Spleen (tissue), 11 donors: ENCODE results near the gene MUC5B. TPM values are rescaled to one million over a fixed set of nuclear protein-coding genes. Genes with fewer than 3 reads are reported as not detected.

ENCODE experiments used
- DNase-seq: peaks from one replicate; pipeline ENCODE4 v3.0.0-alpha.2; 2020
- H3K27ac ChIP-seq, 8 donors: fragments of 200-600 bp; sonication (generic) in 7 of 8; 1 replicate in 4 of 8; 2 replicates in 4 of 8; pipeline versions ENCODE4 v1.5.0 to v1.8.0; 2016 to 2021; ENCODE audit warnings: inconsistent platforms in 4 of 8, mild to moderate bottlenecking in 4 of 8, moderate library complexity in 1 of 8
- H3K27me3 ChIP-seq, 7 donors: fragments of 200-600 bp; sonication (generic) in 6 of 7; replicated peaks in 1 of 7; 1 replicate in 4 of 7; 2 replicates in 3 of 7; pipeline versions ENCODE4 v1.5.0 to v1.8.0; 2016 to 2021; ENCODE audit warnings: inconsistent platforms in 3 of 7, mild to moderate bottlenecking in 1 of 7
- H3K36me3 ChIP-seq, 6 donors: fragments of 200-600 bp; sonication (generic) in 5 of 6; 1 replicate in 4 of 6; 2 replicates in 2 of 6; pipeline versions ENCODE4 v1.5.0 to v1.8.0; 2016 to 2021; ENCODE audit warnings: inconsistent platforms in 2 of 6
- H3K4me1 ChIP-seq, 6 donors: fragments of 200-600 bp; sonication (generic) in 5 of 6; 1 replicate in 3 of 6; 2 replicates in 3 of 6; pipeline versions ENCODE4 v1.5.0 to v1.8.0; 2016 to 2021; ENCODE audit warnings: inconsistent platforms in 3 of 6
- H3K4me3 ChIP-seq, 8 donors: fragments of 200-600 bp; sonication (generic) in 7 of 8; 1 replicate in 4 of 8; 2 replicates in 4 of 8; pipeline versions ENCODE4 v1.5.0 to v1.8.0; 2016 to 2021; ENCODE audit warnings: inconsistent platforms in 4 of 8, mild to moderate bottlenecking in 4 of 8, moderate library complexity in 2 of 8
- H3K9me3 ChIP-seq, 8 donors: fragments of 200-600 bp; sonication (generic) in 7 of 8; 1 replicate in 4 of 8; 2 replicates in 4 of 8; pipeline versions ENCODE4 v1.5.0 to v1.8.0; 2016 to 2021; ENCODE audit warnings: inconsistent platforms in 4 of 8
- POLR2A ChIP-seq, 3 donors: fragments of 450-650 bp; IDR thresholded peaks; one replicate each; pipeline ENCODE4 v1.5.1; 2017; ENCODE audit warnings: antibody characterized with exemption in 3 of 3, mild to moderate bottlenecking in 1 of 3
- POLR2AphosphoS5 ChIP-seq, 3 donors: sonication (generic); formaldehyde crosslinking; IDR thresholded peaks; one replicate each; pipeline ENCODE4 v1.5.1; 2017; ENCODE audit warnings: antibody characterized with exemption in 3 of 3
- WGBS, 5 donors: extraction: QIAGEN DNeasy Blood & Tissue Kit in 3 of 5; methylation state at CpG; one replicate each; pipeline versions ENCODE4 v1.1.5 to v1.1.7; 2013 to 2018; 5-methylcytosine and 5-hydroxymethylcytosine counted together
- intact Hi-C: fragments of 100-400 bp; cut with DNase I; formaldehyde crosslinking; loops from one replicate; pipeline ENCODE4 v1.15.0; 2023; ENCODE audit warnings: low total_unique reads
- polyA plus RNA-seq, 3 donors: library from polyadenylated mRNA; stranded (reverse); fragments of 200-250 nt; gene quantifications; one replicate each; pipeline ENCODE4 v1.2.1, GENCODE V29; 2013
- total RNA-seq, 7 donors: library from RNA; depleted of rRNA in 3 of 7; stranded (reverse); fragments of >200 nt in 3 of 7; fragmentation: NEBNext Ultra II Directional in 4 of 7; extraction: Animal tissue kit (Norgen Biotek cat#: 25700) in 4 of 7; gene quantifications; one replicate each; pipeline versions ENCODE4 v1.1.0 to v1.2.1, GENCODE V29; 2016 to 2021
- TF ChIP-seq, protein P1 (sequence below), 11 experiments: fragments of 200-600 bp in 7 of 11; fragments of 450-650 bp in 4 of 11; sonication (generic) in 4 of 11; IDR thresholded peaks in 8 of 11; conservative IDR thresholded peaks in 3 of 11; 1 replicate in 7 of 11; 2 replicates in 4 of 11; pipeline versions ENCODE4 v1.4.0 to v1.8.0; 2016 to 2021; ENCODE audit warnings: antibody characterized with exemption in 11 of 11, inconsistent platforms in 4 of 11, mild to moderate bottlenecking in 1 of 11
- donor health status: healthy with polysubstance abuse.
- donor health status: DM: no; HTN: no; CAD: no; lungs with moderate emphysema.
- donor health status: DM: no; HTN: no; CAD: no.
- donor health status: Bipolar disorder and iron deficiency.
- donor health status: healthy.
- donor health status: DM: no; HTN: no; CAD: no.
- donor health status: DM: yes; HTN: yes; CAD: no.

The MUC5B gene
- total and polyA plus RNA-seq, 10 donors = under 0.01 to 0.09 (median under 0.01) TPM; not detected in 7

DNA sequence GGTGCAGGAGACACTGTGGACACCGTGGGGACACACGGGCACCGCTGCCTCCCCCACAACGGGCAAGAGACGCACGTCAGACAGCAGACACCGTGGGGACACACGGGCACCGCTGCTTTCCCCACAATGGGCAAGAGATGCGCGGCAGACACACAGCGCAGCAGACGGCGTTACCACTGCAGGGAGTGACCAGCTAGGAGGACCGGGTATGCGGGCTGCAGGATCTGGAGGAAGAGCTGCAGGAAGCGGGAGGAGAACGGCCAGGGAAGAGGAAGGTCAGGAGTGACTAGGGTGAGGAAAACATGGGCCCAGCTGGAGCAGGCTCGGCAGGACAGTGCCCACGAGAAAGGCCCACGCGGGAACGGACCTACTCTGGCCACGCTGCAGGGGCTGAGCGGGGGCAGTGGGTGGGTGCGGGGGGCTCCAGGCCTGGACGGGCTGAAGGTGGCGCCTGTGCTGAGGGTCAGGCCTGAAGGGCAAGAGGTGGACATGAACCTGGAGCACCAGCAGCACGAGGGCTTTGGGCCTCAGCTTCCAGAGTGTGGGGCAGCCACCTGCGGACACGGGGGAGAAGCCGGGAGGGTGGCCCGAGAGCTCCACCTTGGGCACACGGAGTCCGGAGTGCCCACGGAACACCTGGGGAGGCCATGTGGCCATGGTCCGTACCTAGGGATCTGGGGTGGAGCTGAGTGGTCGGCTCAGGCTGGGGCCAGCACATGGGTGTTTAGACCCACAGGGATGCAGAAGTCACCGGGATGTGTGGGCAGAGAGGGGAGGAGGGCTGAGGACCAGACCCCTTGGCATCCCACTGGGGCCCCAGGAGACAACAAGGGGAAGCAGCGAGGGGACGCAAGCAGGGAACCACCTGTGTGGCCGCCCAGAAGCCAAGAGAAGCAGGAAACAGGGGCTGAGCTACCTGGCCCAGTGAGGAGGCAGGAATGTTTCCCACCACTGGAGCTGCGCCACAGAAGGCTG, 70.1 kb downstream of the MUC5B start:
- peak; percentile 73 for DNase-seq
- WGBS, 5 donors = 78 to 87% (median 83%) methylated on average over 43 of the region's 43 CpGs
- peaks cover 0 to 33% (median 16%) of the 10 kb centered on the region in 6 donors for H3K4me1 ChIP-seq

GRCh38 chr11:1293619-1294015, 70.8 kb downstream of the MUC5B start:
- no peaks in the 10 kb centered on the region for H3K27me3 ChIP-seq
- no peak overlapping the region for H3K4me3 ChIP-seq
- DNase-seq = peak; percentile 81
- peaks cover 0 to 92% (median 57%) of the 10 kb centered on the region in 6 donors for H3K36me3 ChIP-seq
- H3K4me1 ChIP-seq = peaks cover 0 to 40% (median 23%) of the 10 kb centered on the region in 6 donors
- WGBS, 5 donors = 76 to 89% (median 87%) methylated on average over 13 of the region's 13 CpGs
- intact Hi-C loops = no loop called here
- no peaks in the 10 kb centered on the region for H3K9me3 ChIP-seq
- peak in 2 of 3 donors; percentile 24 to 55 for TF ChIP-seq POLR2AphosphoS5 (IDR thresholded peaks at IDR 0.05)
- TF ChIP-seq, protein P1, sequence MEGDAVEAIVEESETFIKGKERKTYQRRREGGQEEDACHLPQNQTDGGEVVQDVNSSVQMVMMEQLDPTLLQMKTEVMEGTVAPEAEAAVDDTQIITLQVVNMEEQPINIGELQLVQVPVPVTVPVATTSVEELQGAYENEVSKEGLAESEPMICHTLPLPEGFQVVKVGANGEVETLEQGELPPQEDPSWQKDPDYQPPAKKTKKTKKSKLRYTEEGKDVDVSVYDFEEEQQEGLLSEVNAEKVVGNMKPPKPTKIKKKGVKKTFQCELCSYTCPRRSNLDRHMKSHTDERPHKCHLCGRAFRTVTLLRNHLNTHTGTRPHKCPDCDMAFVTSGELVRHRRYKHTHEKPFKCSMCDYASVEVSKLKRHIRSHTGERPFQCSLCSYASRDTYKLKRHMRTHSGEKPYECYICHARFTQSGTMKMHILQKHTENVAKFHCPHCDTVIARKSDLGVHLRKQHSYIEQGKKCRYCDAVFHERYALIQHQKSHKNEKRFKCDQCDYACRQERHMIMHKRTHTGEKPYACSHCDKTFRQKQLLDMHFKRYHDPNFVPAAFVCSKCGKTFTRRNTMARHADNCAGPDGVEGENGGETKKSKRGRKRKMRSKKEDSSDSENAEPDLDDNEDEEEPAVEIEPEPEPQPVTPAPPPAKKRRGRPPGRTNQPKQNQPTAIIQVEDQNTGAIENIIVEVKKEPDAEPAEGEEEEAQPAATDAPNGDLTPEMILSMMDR (IDR thresholded peaks at IDR 0.05 in 8 of 11, conservative IDR thresholded peaks at IDR 0.05 in 3 of 11) = peak in 9 of 11 experiments; percentile 20 to 59 (median 36)
- no peak for TF ChIP-seq POLR2A (IDR thresholded peaks at IDR 0.05)
- peak overlapping the region in 2 of 8 donors; percentile 17 to 29 for H3K27ac ChIP-seq

More for the DNA sequence above, 70.1 kb downstream of the MUC5B start:
- peak overlapping the region in 3 of 8 donors; percentile 17 to 43 (median 29) for H3K27ac ChIP-seq
- H3K27me3 ChIP-seq = no peaks in the 10 kb centered on the region
- no peak for TF ChIP-seq POLR2A (IDR thresholded peaks at IDR 0.05)
- peak; percentile 18 to 56 (median 45) for TF ChIP-seq POLR2AphosphoS5 (IDR thresholded peaks at IDR 0.05)
- intact Hi-C loops = no loop called here
- no peak overlapping the region for H3K4me3 ChIP-seq
- H3K9me3 ChIP-seq = no peaks in the 10 kb centered on the region
- peaks cover 0 to 92% (median 61%) of the 10 kb centered on the region in 6 donors for H3K36me3 ChIP-seq

DNA sequence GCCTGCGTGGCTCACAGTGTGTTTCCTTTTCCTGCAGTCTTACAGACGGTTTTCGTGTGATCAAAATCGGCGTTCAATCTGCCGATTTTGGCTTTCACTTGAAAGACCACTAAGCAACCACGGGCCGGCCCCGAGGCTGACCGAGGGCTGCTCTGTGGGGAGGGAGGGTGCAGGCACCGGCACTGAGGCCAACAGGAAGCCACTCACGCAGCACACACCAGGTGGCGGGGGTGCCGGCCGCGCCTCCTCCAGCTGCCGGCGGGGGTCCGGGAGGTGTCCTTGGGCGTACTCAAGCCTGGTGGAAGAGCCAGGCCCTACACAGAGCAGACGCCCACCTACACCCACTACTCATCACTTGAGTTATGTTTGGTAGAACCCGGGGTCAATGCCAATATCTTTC, 72.2 kb downstream of the MUC5B start:
- whole genome bisulfite sequencing, 5 donors = 83 to 91% (median 87%) methylated on average over 11 to 22 of the region's 22 CpGs
- H3K27me3 ChIP-seq = no peaks in the 10 kb centered on the region
- peaks cover 0 to 55% (median 36%) of the 10 kb centered on the region in 6 donors for H3K4me1 ChIP-seq
- no peak for TF ChIP-seq POLR2AphosphoS5 (IDR thresholded peaks at IDR 0.05)
- TF ChIP-seq POLR2A (IDR thresholded peaks at IDR 0.05) = no peak
- TF ChIP-seq, protein P1 (IDR thresholded peaks at IDR 0.05 in 8 of 11, conservative IDR thresholded peaks at IDR 0.05 in 3 of 11) = no peak
- DNase-seq = peak; percentile 68
- H3K9me3 ChIP-seq = no peaks in the 10 kb centered on the region
- H3K27ac ChIP-seq = no peak overlapping the region
- intact Hi-C loops = no loop called here
- peaks cover 0 to 86% (median 42%) of the 10 kb centered on the region in 6 donors for H3K36me3 ChIP-seq
- no peak overlapping the region for H3K4me3 ChIP-seq

- H3K4me1 ChIP-seq = peaks cover 0 to 60% (median 37%) of the 10 kb centered on the region in 6 donors
- TF ChIP-seq POLR2A (IDR thresholded peaks at IDR 0.05) (no peak), POLR2AphosphoS5 (IDR thresholded peaks at IDR 0.05) (no peak)
- TF ChIP-seq, protein P1 (IDR thresholded peaks at IDR 0.05 in 8 of 11, conservative IDR thresholded peaks at IDR 0.05 in 3 of 11) = no peak
- H3K36me3 ChIP-seq = peaks cover 0 to 86% (median 37%) of the 10 kb centered on the region in 6 donors
- H3K9me3 ChIP-seq = no peaks in the 10 kb centered on the region
- WGBS, 5 donors = 80 to 100% (median 97%) methylated on average over 1 to 23 of the region's 23 CpGs
- peak; percentile 62 for DNase-seq
- no peak overlapping the region for H3K27ac ChIP-seq
- no peaks in the 10 kb centered on the region for H3K27me3 ChIP-seq
- no peak overlapping the region for H3K4me3 ChIP-seq
- intact Hi-C loops = no loop called here
These were observed 72.7 kb downstream of the MUC5B start for GRCh38 chr11:1295591-1295990.
